CD14-positive monocyte (primary cell): Measurements from ENCODE around the gene RASD2. TPM values are rescaled to one million over a fixed set of nuclear protein-coding genes. Genes with fewer than 3 reads are reported as not detected.

ENCODE experiments used
- DNase-seq, 3 donors: peaks; one replicate each; pipeline ENCODE4 v3.0.0-alpha.2; 2011 to 2022
- H2AFZ ChIP-seq: 2 replicates; pipeline ENCODE4 v1.6.0; 2012; ENCODE audit warnings: mild to moderate bottlenecking, low read depth, low read length, inconsistent platforms; ENCODE audit not compliant: insufficient read depth, poor library complexity, severe bottlenecking
- H3K27ac ChIP-seq, 2 donors: 1 replicate in 1 of 2; 2 replicates in 1 of 2; pipeline ENCODE4 v1.5.1; 2012 to 2013; ENCODE audit warnings: low read length in 2 of 2, control low read depth in 1 of 2, inconsistent platforms in 1 of 2, low read depth in 1 of 2, mild to moderate bottlenecking in 1 of 2
- H3K27me3 ChIP-seq, 2 donors: one replicate each; pipeline versions ENCODE4 v1.6.0 to v1.6.1; 2011 to 2013; ENCODE audit warnings: low read length in 2 of 2; ENCODE audit not compliant: control insufficient read depth in 2 of 2, insufficient read depth in 2 of 2
- H3K36me3 ChIP-seq, 2 donors: replicated peaks in 1 of 2; 1 replicate in 1 of 2; 2 replicates in 1 of 2; pipeline versions ENCODE4 v1.5.1 to v1.6.1; 2012 to 2013; ENCODE audit warnings: low read length in 2 of 2, control low read depth in 1 of 2, inconsistent platforms in 1 of 2, mild to moderate bottlenecking in 1 of 2; ENCODE audit not compliant: insufficient read depth in 2 of 2, control insufficient read depth in 1 of 2
- H3K4me1 ChIP-seq, 2 donors: 1 replicate in 1 of 2; 2 replicates in 1 of 2; pipeline versions ENCODE4 v1.5.1 to v1.6.1; 2012 to 2013; ENCODE audit warnings: low read length in 2 of 2, control low read depth in 1 of 2, inconsistent platforms in 1 of 2, mild to moderate bottlenecking in 1 of 2, moderate library complexity in 1 of 2; ENCODE audit not compliant: insufficient read depth in 2 of 2, control insufficient read depth in 1 of 2
- H3K4me2 ChIP-seq: replicated peaks from 2 replicates; pipeline ENCODE3; 2012; ENCODE audit warnings: low read length, moderate library complexity, mild to moderate bottlenecking; ENCODE audit not compliant: poor library complexity, severe bottlenecking; ENCODE audit errors: extremely low read depth
- H3K4me3 ChIP-seq, 3 experiments: fragments of 200-600 bp in 1 of 3; sonication (generic) in 1 of 3; replicated peaks in 1 of 3; 1 replicate in 2 of 3; 2 replicates in 1 of 3; pipeline ENCODE4 v1.5.1; 2011 to 2013; ENCODE audit warnings: low read length in 3 of 3, mild to moderate bottlenecking in 3 of 3, control low read depth in 2 of 3, low read depth in 2 of 3, inconsistent platforms in 1 of 3, moderate library complexity in 1 of 3
- H3K79me2 ChIP-seq: 2 replicates; pipeline ENCODE4 v1.6.0; 2012; ENCODE audit warnings: mild to moderate bottlenecking, control low read depth, inconsistent platforms, low read length, moderate library complexity; ENCODE audit not compliant: insufficient read depth
- H3K9ac ChIP-seq: 2 replicates; pipeline ENCODE4 v1.6.0; 2017; ENCODE audit warnings: low read length, mild to moderate bottlenecking; ENCODE audit not compliant: insufficient read depth, poor library complexity, severe bottlenecking
- H3K9me3 ChIP-seq, 2 donors: replicated peaks in 1 of 2; 1 replicate in 1 of 2; 2 replicates in 1 of 2; pipeline versions ENCODE4 v1.5.1 to v1.6.1; 2012 to 2013; ENCODE audit warnings: low read length in 2 of 2, control low read depth in 1 of 2; ENCODE audit not compliant: control insufficient read depth in 1 of 2, insufficient read depth in 1 of 2
- H4K20me1 ChIP-seq: 2 replicates; pipeline ENCODE4 v1.6.0; 2012; ENCODE audit warnings: mild to moderate bottlenecking, low read length, control low read depth, moderate library complexity; ENCODE audit not compliant: insufficient read depth
- H3K27ac Mint-ChIP-seq, 7 donors: one replicate each; pipeline ENCODE4 v1.8.0; 2020; ENCODE audit warnings: mild to moderate bottlenecking in 7 of 7, mixed read lengths in 7 of 7, moderate library complexity in 6 of 7, inconsistent platforms in 2 of 7
- H3K27me3 Mint-ChIP-seq, 3 donors: one replicate each; pipeline ENCODE4 v1.8.0; 2021 to 2022; ENCODE audit warnings: low read depth in 3 of 3, mild to moderate bottlenecking in 3 of 3, mixed read lengths in 3 of 3, moderate library complexity in 3 of 3, inconsistent platforms in 1 of 3
- H3K36me3 Mint-ChIP-seq, 2 donors: one replicate each; pipeline ENCODE4 v1.8.0; 2020; ENCODE audit warnings: mixed read lengths in 2 of 2, inconsistent platforms in 1 of 2, mild to moderate bottlenecking in 1 of 2
- H3K4me1 Mint-ChIP-seq: one replicate; pipeline ENCODE4 v1.8.0; 2020; ENCODE audit warnings: mild to moderate bottlenecking, mixed read lengths
- H3K4me3 Mint-ChIP-seq, 2 donors: one replicate each; pipeline ENCODE4 v1.8.0; 2020; ENCODE audit warnings: mild to moderate bottlenecking in 2 of 2, mixed read lengths in 2 of 2, moderate library complexity in 1 of 2
- H3K9me3 Mint-ChIP-seq, 7 donors: one replicate each; pipeline ENCODE4 v1.8.0; 2020 to 2022; ENCODE audit warnings: mixed read lengths in 7 of 7, mild to moderate bottlenecking in 6 of 7, moderate library complexity in 6 of 7, inconsistent platforms in 2 of 7
- CTCF ChIP-seq: fragments of 200-600 bp; IDR thresholded peaks from one replicate; pipeline ENCODE4 v1.8.0; 2022; ENCODE audit warnings: antibody characterized with exemption, mild to moderate bottlenecking
- WGBS: methylation state at CpG from one replicate; pipeline ENCODE4 v1.1.5; 2013; ENCODE audit warnings: missing lambda C conversion rate; ENCODE audit not compliant: insufficient coverage; 5-methylcytosine and 5-hydroxymethylcytosine counted together
- intact Hi-C, 2 donors: fragments of 100-400 bp; cut with micrococcal nuclease; formaldehyde crosslinking; loops; one replicate each; pipeline versions ENCODE4 v1.15.0 to v1.15.1; 2023
- polyA plus RNA-seq, 3 donors: library from polyadenylated mRNA; depleted of rRNA in 1 of 3; unstranded in 2 of 3; stranded (reverse) in 1 of 3; fragments of 300-500 nt in 2 of 3; fragments of >200 nt in 1 of 3; fragmentation: Illumina TruSeq in 2 of 3; gene quantifications; 1 replicate in 2 of 3; 2 replicates in 1 of 3; pipeline ENCODE4 v1.2.3, GENCODE V29; 2012 to 2021

RASD2 gene
- polyA plus RNA-seq, 3 donors, result 0.29 TPM; not detected in 2

- intact Hi-C loops, result no loop called here
- Histone ChIP-seq H3K27ac (no peak overlapping the region), H3K79me2 (no peaks in the 10 kb centered on the region), H3K9me3 (no peaks in the 10 kb centered on the region), H3K36me3 (no peaks in the 10 kb centered on the region), H3K9ac (no peak overlapping the region), H4K20me1 (no peaks in the 10 kb centered on the region), H2AFZ (no peak overlapping the region), H3K27me3 (no peaks in the 10 kb centered on the region), H3K4me2 (no peak overlapping the region), H3K4me3 (no peak overlapping the region), H3K4me1 (peaks cover 21 to 30% of the 10 kb centered on the region in 2 donors)
- Mint-ChIP-seq H3K4me3 (no peak overlapping the region), H3K9me3 (no peaks in the 10 kb centered on the region), H3K36me3 (no peaks in the 10 kb centered on the region), H3K4me1 (peaks cover 15% of the 10 kb centered on the region), H3K27me3 (peaks cover 6 to 9% (median 7%) of the 10 kb centered on the region in 3 donors), H3K27ac (no peak overlapping the region)
- no peak for DNase-seq
- WGBS, result 95% methylated on average over 4 of the region's 5 CpGs
- TF ChIP-seq CTCF, result no peak
Observed at GRCh38 chr22:35594686-35595085, 54.1 kb downstream of the RASD2 start.

- no peak for DNase-seq
- Mint-ChIP-seq H3K4me3 (no peak overlapping the region), H3K36me3 (no peaks in the 10 kb centered on the region), H3K9me3 (no peaks in the 10 kb centered on the region), H3K4me1 (peaks cover 11% of the 10 kb centered on the region), H3K27me3 (peaks cover 4 to 9% (median 6%) of the 10 kb centered on the region in 3 donors), H3K27ac (no peak overlapping the region)
- 100% methylated on average over 4 of the region's 7 CpGs for WGBS
- Histone ChIP-seq H3K4me2 (no peak overlapping the region), H3K9me3 (no peaks in the 10 kb centered on the region), H2AFZ (no peak overlapping the region), H3K4me3 (no peak overlapping the region), H4K20me1 (no peaks in the 10 kb centered on the region), H3K27ac (no peak overlapping the region), H3K4me1 (peaks cover 39 to 48% of the 10 kb centered on the region in 2 donors), H3K79me2 (no peaks in the 10 kb centered on the region), H3K27me3 (no peaks in the 10 kb centered on the region), H3K36me3 (no peaks in the 10 kb centered on the region), H3K9ac (no peak overlapping the region)
- no peak for TF ChIP-seq CTCF
- intact Hi-C loops, result no loop called here
Observed at GRCh38 chr22:35596821-35597220, 56.2 kb downstream of the RASD2 start.
